SK-N-SH treated with all-trans-retinoic acid at 6 μM for 48 hours (cell line): ENCODE results near the gene GNAI1.

ENCODE experiments used
- ARNTL ChIP-seq: fragments of 450-650 bp; formaldehyde crosslinking; IDR thresholded peaks from 2 replicates; pipeline ENCODE4 v1.5.0; 2020; ENCODE audit warnings: low read depth, mild to moderate bottlenecking, moderate library complexity, borderline replicate concordance
- ESRRG ChIP-seq: fragments of 250-450 bp; sonication (Bioruptor Pico); IDR thresholded peaks from 2 replicates; pipeline ENCODE4 v1.6.1; 2021; ENCODE audit warnings: mild to moderate bottlenecking
- GLIS3 ChIP-seq: fragments of 250-450 bp; sonication (Bioruptor Pico); IDR thresholded peaks from 2 replicates; pipeline ENCODE4 v1.5.0; 2020; ENCODE audit warnings: mild to moderate bottlenecking, moderate library complexity
- ISL1 ChIP-seq: fragments of 250-450 bp; sonication (Bioruptor Pico); IDR thresholded peaks from 2 replicates; pipeline ENCODE4 v2.1.2; 2022; ENCODE audit warnings: mild to moderate bottlenecking, moderate library complexity
- PPARA ChIP-seq: fragments of 250-450 bp; sonication (Bioruptor Pico); IDR thresholded peaks from 2 replicates; pipeline ENCODE4 v1.5.0; 2020; ENCODE audit warnings: mild to moderate bottlenecking, borderline replicate concordance
- RARB ChIP-seq: fragments of 250-450 bp; sonication (Bioruptor Pico); IDR thresholded peaks from 2 replicates; pipeline ENCODE4 v1.8.0; 2021; ENCODE audit warnings: mild to moderate bottlenecking, moderate library complexity
- SNAI2 ChIP-seq: fragments of 250-450 bp; sonication (Bioruptor Pico); IDR thresholded peaks from 2 replicates; pipeline ENCODE4 v1.5.0; 2020; ENCODE audit warnings: mild to moderate bottlenecking, moderate library complexity
- TOX ChIP-seq: fragments of 250-450 bp; sonication (Bioruptor Pico); IDR thresholded peaks from 2 replicates; pipeline ENCODE4 v1.8.0; 2021; ENCODE audit warnings: mild to moderate bottlenecking, moderate library complexity, borderline replicate concordance
- ZFP30 ChIP-seq: fragments of 450-650 bp; formaldehyde crosslinking; IDR thresholded peaks from 2 replicates; pipeline ENCODE4 v1.5.0; 2022; ENCODE audit warnings: mild to moderate bottlenecking, moderate library complexity
- TF ChIP-seq, protein P1 (sequence below): fragments of 250-450 bp; sonication (Bioruptor Pico); IDR thresholded peaks from 2 replicates; pipeline ENCODE4 v1.5.1; 2020; ENCODE audit warnings: low read depth, mild to moderate bottlenecking, moderate library complexity
- TF ChIP-seq, protein P2 (sequence below): fragments of 250-450 bp; sonication (Bioruptor Pico); IDR thresholded peaks from 2 replicates; pipeline ENCODE4 v1.8.0; 2020; ENCODE audit warnings: mild to moderate bottlenecking, moderate library complexity, borderline replicate concordance

DNA sequence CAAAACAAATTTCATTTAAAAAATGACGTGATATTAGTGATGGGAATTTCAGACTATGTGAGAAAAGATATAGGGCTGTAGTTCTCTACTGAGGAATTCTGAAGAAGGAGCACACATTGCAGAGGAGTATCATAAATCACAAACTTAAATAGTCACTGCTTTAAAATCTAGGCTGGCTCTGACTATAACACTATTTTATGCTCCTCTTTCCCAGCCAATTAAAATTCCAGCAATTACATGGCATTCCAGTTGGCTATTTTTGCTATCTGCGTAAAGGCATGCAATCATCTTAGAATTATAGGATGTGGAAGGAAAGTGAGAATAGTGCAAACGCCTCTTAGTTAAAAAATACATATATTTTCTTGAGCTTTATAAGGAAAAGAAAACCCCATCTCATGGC, 123.1 kb downstream of the GNAI1 start:
- TF ChIP-seq RARB (no peak), TOX (no peak; the same call in 1 of the 2 replicates), SNAI2 (CRISPR knock-in tag) (peak; percentile 12; the same call in 1 of the 2 replicates), GLIS3 (CRISPR knock-in tag) (no peak), ISL1 (CRISPR knock-in tag) (peak; percentile 98), ARNTL (CRISPR knock-in tag) (no peak), PPARA (CRISPR knock-in tag) (no peak), ZFP30 (CRISPR knock-in tag) (no peak), ESRRG (no peak; the same call in 1 of the 2 replicates)
- TF ChIP-seq, protein P1, sequence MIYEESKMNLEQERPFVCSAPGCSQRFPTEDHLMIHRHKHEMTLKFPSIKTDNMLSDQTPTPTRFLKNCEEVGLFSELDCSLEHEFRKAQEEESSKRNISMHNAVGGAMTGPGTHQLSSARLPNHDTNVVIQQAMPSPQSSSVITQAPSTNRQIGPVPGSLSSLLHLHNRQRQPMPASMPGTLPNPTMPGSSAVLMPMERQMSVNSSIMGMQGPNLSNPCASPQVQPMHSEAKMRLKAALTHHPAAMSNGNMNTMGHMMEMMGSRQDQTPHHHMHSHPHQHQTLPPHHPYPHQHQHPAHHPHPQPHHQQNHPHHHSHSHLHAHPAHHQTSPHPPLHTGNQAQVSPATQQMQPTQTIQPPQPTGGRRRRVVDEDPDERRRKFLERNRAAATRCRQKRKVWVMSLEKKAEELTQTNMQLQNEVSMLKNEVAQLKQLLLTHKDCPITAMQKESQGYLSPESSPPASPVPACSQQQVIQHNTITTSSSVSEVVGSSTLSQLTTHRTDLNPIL (CRISPR knock-in tag): peak; percentile 95
- TF ChIP-seq, protein P2, sequence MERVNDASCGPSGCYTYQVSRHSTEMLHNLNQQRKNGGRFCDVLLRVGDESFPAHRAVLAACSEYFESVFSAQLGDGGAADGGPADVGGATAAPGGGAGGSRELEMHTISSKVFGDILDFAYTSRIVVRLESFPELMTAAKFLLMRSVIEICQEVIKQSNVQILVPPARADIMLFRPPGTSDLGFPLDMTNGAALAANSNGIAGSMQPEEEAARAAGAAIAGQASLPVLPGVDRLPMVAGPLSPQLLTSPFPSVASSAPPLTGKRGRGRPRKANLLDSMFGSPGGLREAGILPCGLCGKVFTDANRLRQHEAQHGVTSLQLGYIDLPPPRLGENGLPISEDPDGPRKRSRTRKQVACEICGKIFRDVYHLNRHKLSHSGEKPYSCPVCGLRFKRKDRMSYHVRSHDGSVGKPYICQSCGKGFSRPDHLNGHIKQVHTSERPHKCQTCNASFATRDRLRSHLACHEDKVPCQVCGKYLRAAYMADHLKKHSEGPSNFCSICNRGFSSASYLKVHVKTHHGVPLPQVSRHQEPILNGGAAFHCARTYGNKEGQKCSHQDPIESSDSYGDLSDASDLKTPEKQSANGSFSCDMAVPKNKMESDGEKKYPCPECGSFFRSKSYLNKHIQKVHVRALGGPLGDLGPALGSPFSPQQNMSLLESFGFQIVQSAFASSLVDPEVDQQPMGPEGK: no peak
